GM21367 (cell line): ENCODE measurements around the gene ADH1A.
"Not testable (repeated sequence)": the region's sequence is repeated elsewhere in the genome, so short reads cannot be mapped to it uniquely, and the experiment has no call there.

Experiments
- ATAC-seq: cut with Tn5 transposase; IDR thresholded peaks from one replicate; pipeline ENCODE4 v1.9.1; 2021; ENCODE audit not compliant: unreplicated experiment

Gene ADH1A

GRCh38 chr4:99282731-99283130 lies 8.1 kb downstream of the ADH1A start:
- no peak for ATAC-seq

GRCh38 chr4:99281261-99281660 lies 9.5 kb downstream of the ADH1A start:
- no peak for ATAC-seq

GRCh38 chr4:99276417-99276816 lies 14.4 kb downstream of the ADH1A start:
- no peak for ATAC-seq

GRCh38 chr4:99275885-99276284 lies 14.9 kb downstream of the ADH1A start:
- no peak for ATAC-seq

- ATAC-seq = no peak
These were observed 15.7 kb downstream of the ADH1A start for GRCh38 chr4:99275050-99275449.

GRCh38 chr4:99273704-99274103 lies 17.1 kb downstream of the ADH1A start:
- ATAC-seq = no peak

GRCh38 chr4:99264927-99265326 lies 25.9 kb downstream of the ADH1A start:
- ATAC-seq = no peak

- ATAC-seq = no peak
These were observed 38.0 kb downstream of the ADH1A start for GRCh38 chr4:99252746-99253145.

GRCh38 chr4:99248714-99249113 lies 42.1 kb downstream of the ADH1A start:
- no peak for ATAC-seq

GRCh38 chr4:99235955-99236354 lies 54.8 kb downstream of the ADH1A start:
- no peak for ATAC-seq

- ATAC-seq = no peak
These were observed 56.3 kb downstream of the ADH1A start for GRCh38 chr4:99234331-99235010.

GRCh38 chr4:99233397-99233796 lies 57.4 kb downstream of the ADH1A start:
- ATAC-seq = not testable (repeated sequence)

GRCh38 chr4:99228706-99229105 lies 62.1 kb downstream of the ADH1A start:
- not testable (repeated sequence) for ATAC-seq

GRCh38 chr4:99227646-99228045 lies 63.1 kb downstream of the ADH1A start:
- not testable (repeated sequence) for ATAC-seq
